AG04449 (cell line): ENCODE results near the gene EML1.

ENCODE experiments used
- CTCF ChIA-PET: fragments of 350-600 bp; formaldehyde crosslinking; extraction: SDS; loops from one replicate; lab custom pipeline; 2021; ENCODE audit warnings: antibody characterized with exemption; lab: Yijun Ruan, JAX
- POLR2A ChIA-PET: fragments of 400-600, 350-600 bp; formaldehyde crosslinking; extraction: SDS; loops from one replicate; lab custom pipeline; 2020; ENCODE audit warnings: antibody characterized with exemption, inconsistent platforms; lab: Yijun Ruan, JAX
- DNase-seq: peaks from one replicate; pipeline ENCODE4 v3.0.0-alpha.2; 2010; ENCODE audit warnings: low read depth, low spot score
- H3K4me3 ChIP-seq: 2 replicates; pipeline ENCODE4 v1.5.1; 2011; ENCODE audit warnings: low read depth, mild to moderate bottlenecking, control low read depth, low read length
- TF ChIP-seq, protein P1 (sequence below): IDR thresholded peaks from one replicate; pipeline ENCODE4 v1.5.1; 2011; ENCODE audit warnings: mild to moderate bottlenecking, moderate library complexity, low read length, control low read depth, inconsistent platforms; ENCODE audit not compliant: insufficient read depth; ENCODE audit errors: missing control alignments

EML1 gene

DNA sequence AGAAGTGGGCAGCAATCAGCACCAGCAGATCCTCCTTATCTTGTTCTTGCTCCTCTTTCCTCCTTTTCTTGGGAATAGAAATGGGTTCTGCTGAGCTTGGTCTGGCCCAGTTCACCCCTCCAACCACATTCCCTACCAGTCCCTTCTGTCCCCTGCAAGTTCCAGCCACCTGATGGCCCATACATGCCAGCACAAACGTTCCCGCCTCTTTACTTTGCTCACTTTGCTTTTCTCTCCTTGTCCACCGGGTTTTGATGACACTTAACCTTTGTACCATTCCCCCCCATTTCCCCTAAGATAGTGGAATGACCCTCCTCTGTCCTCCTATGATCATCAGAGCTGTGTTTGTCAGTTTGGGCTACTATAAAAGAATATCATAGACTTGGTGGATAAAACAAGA is 23.4 kb upstream of the EML1 start:
- H3K4me3 ChIP-seq: no peak overlapping the region
- DNase-seq: no peak
- ChIA-PET CTCF (interaction anchor here (0.8 to 1.7 kb wide), 2 partner anchors 10 to 21 kb away, joined by 3 to 6 read pairs; no protein-coding TSS in a partner anchor), POLR2A (no interaction called here)
- TF ChIP-seq, protein P1, sequence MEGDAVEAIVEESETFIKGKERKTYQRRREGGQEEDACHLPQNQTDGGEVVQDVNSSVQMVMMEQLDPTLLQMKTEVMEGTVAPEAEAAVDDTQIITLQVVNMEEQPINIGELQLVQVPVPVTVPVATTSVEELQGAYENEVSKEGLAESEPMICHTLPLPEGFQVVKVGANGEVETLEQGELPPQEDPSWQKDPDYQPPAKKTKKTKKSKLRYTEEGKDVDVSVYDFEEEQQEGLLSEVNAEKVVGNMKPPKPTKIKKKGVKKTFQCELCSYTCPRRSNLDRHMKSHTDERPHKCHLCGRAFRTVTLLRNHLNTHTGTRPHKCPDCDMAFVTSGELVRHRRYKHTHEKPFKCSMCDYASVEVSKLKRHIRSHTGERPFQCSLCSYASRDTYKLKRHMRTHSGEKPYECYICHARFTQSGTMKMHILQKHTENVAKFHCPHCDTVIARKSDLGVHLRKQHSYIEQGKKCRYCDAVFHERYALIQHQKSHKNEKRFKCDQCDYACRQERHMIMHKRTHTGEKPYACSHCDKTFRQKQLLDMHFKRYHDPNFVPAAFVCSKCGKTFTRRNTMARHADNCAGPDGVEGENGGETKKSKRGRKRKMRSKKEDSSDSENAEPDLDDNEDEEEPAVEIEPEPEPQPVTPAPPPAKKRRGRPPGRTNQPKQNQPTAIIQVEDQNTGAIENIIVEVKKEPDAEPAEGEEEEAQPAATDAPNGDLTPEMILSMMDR: no peak

DNA sequence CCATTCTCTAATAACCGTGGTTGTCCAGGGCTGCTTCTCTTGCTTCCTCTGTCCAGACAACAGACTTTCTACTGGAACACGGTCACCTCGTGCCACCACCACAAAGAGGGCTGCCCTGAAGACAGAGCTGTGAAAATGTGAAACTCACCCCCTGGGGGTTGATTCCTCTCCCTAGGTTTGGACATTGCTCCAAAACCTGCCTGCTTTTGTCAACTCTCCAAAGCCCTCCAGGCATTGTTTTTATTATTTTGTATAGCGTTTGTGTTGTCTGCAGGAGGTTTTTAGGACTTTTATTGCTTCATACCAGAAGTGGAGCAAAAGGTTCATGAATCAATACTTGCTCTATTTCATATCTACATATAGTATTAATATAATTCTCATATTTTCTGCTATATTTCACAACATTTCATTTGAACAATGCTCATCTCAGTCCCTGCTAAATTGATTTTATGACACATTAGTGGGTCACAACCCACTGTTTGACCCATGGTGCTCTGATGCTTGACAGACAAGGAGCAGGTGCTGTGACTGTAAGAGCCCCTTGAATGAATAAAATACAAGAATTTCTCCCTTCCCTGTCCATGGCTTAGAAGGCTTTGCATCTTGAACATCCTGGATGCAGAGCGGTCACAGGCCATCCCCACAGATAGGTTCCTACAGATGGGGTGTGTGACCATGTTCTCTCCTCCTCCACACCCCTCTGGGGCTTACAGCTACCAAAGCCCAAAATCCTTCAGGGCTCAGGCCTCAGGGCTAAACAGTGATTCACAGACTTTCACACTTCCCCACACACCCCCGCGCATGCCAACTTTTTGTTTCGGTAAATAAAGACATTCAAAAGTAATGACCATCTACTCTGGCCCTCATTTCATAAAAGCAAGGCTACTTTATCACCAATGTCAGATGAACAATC is 20.6 kb upstream of the EML1 start:
- no peak overlapping the region for H3K4me3 ChIP-seq
- TF ChIP-seq, protein P1: no peak
- DNase-seq: no peak
- ChIA-PET POLR2A (no interaction called here), CTCF (interaction anchor here (1.1 kb wide), 1 partner anchor 42 kb away, joined by 3 read pairs; no protein-coding TSS in a partner anchor)

DNA sequence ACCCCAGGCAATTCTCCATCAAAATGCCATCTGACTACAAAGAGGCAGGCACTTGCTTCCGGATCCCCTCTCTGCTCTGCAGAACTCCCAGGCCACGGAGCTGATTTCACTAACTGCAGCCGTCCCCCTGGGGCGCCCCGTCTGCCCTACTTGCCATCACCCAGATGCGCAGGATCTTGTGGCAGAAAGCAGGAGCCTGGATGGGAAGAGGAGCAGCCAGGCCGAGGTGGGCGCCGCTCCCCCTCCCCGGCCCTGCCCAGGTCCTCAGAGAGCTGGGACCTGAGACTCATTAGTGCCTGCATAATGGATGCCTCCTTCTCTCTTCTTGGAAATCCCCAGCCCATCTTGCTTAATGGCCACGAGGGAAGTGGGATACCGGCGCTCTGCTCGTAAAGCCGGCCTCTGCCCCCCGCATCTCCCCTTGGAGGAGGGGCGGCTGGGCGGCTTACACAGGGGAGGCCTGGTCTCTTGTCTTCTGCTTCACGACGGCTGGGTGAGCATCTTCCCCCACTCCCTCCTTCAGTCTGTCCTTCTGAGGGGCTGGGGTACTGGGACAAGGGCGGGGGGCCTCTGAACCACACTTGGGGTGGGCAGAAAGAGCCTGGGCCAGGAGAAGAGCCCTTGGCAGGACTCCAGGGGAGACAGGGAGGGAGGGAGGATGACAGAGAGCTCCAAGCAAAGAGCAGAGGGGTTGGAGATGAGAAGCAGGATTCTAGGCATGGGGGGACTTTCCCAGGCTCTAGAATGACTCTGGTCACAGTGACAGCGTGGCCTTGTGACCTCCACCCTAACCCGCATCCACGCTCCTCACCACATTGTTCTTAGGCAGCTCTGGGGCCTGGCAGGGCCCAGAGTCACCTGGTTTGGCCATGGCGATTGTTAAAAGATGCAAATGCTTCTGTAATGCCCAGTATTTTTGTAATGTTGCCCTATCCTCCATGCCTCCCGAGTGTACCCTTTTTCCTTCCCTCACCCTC is 19.4 kb upstream of the EML1 start:
- DNase-seq: no peak
- ChIA-PET POLR2A (interaction anchor here (0.6 kb wide), 1 partner anchor 15 kb away, joined by 3 read pairs; no protein-coding TSS in a partner anchor), CTCF (interaction anchor here (1.0 to 2.1 kb wide), 3 partner anchors 16 to 19 kb away, joined by 3 to 9 read pairs (median 6); partner anchors contain the start of gene EML1)
- no peak overlapping the region for H3K4me3 ChIP-seq
- TF ChIP-seq, protein P1: no peak

DNA sequence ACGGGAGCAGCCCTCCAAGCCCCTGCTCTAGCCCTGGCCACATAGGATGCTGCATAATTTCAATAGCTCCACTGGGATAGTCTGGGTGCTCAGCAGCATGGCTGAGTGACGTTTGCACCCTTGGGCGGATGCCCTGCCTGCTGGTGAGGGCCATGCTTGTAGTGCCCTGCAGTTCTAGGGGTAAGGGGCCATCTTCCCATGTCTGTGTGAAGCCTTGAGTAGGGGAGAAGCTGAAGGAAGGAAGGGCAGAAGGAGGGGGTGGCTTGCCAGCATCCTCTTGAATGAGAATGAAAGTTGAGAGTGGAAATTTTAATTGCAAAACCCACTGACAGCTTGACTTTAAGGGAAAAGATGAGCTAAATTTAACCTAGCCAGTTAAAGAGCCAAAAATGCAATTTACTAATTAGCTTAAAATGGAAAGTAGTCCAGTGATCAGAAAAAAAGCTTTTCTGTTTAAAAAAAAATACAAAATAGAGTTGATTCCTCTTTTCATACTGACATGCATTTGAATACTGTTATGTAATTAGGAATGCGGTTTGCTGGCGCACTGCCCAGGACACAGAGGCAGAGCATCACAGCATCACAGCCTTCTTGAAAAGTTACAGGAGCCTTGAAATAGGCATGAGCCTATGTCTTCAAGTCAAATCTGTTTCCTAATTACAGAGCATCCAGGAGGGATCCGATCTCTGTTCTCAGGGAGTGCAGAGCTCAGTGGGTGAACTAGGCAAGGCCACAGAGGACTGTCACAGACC is 18.5 kb upstream of the EML1 start:
- DNase-seq: no peak
- H3K4me3 ChIP-seq: no peak overlapping the region
- ChIA-PET POLR2A (interaction anchor here (0.6 kb wide), 1 partner anchor 16 kb away, joined by 3 read pairs; no protein-coding TSS in a partner anchor), CTCF (interaction anchor here (1.0 to 2.1 kb wide), 4 partner anchors 15 to 42 kb away, joined by 3 to 9 read pairs (median 4); partner anchors contain the start of gene EML1)
- TF ChIP-seq, protein P1: no peak

DNA sequence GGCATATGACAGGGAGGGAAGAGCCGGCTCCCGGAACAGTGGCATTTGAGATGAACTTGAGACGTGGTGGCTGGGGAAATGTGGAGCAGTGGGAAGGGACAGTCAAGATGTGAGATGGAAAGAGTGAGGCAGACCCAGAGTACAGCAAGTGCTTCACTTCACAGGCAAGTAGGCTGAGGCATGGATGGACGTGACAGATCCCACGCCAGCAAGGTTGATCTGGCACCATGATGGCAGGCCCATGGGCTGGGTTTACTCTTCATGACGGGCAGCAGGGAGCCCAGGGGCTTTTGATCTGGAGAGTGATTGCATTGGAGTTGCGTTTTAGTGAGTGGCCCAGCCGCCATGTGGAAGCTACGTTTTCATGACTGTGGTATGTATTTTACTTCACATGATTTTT is 17.9 kb upstream of the EML1 start:
- TF ChIP-seq, protein P1: no peak
- no peak overlapping the region for H3K4me3 ChIP-seq
- DNase-seq: no peak
- CTCF ChIA-PET: interaction anchor here (1.0 to 2.1 kb wide), 5 partner anchors 15 to 46 kb away, joined by 3 to 9 read pairs (median 3); partner anchors contain the start of gene EML1
- POLR2A ChIA-PET: no interaction called here
